Stimulated activated CD4-positive, alpha-beta T cell treated with anti-CD3 and anti-CD28 coated beads, Interleukin-4, amount 100 ng/mL, for 1 hour (primary cell): ENCODE measurements around the gene LRIT3.

Source experiments
- DNase-seq: peaks from one replicate; pipeline ENCODE4 v3.0.0-alpha.2; 2020

The LRIT3 gene

GRCh38 chr4:109912706-109913595 lies 65.0 kb downstream of the LRIT3 start, which contains the start of gene EGF:
TSS of gene EGF (plus strand) at chr4:109912883. CDS start at chr4:109913336, 453 bp downstream.
- no peak for DNase-seq

GRCh38 chr4:109913596-109914241 lies 65.8 kb downstream of the LRIT3 start:
- no peak for DNase-seq

- DNase-seq, result no peak
Measured at GRCh38 chr4:109914322-109914721, 66.4 kb downstream of the LRIT3 start.

DNA sequence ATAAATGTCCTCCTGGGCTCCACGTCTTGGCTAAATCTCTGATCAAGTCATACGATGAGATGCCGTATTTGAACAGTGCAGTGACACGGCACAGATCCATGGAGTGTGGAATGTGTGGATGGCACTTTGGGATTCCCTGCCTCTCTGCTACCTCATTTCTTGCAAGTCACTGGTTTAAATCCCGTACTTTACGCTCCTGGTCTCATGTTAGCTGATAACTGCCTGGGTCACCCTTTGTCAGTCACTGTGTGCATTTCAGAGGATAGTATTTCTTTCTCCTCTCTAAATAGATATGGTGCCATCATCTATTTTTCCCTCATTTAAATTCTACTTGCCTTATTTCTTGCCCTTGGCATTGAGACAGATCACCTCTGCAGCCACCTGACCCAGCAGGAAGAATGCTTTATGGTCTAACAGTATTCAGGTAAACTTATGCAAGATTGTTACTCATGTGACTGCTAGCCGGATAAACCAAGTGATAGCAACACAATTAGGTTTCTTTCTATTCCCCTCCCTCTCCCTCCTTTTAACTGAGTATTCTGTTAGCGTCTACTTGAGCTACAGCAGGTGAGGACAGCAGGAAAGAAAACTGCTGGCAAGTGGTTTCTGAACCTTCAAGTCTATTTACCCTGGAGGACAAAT lies 67.6 kb downstream of the LRIT3 start:
- no peak for DNase-seq

GRCh38 chr4:109916027-109916409 lies 68.1 kb downstream of the LRIT3 start:
- DNase-seq, result no peak

DNA sequence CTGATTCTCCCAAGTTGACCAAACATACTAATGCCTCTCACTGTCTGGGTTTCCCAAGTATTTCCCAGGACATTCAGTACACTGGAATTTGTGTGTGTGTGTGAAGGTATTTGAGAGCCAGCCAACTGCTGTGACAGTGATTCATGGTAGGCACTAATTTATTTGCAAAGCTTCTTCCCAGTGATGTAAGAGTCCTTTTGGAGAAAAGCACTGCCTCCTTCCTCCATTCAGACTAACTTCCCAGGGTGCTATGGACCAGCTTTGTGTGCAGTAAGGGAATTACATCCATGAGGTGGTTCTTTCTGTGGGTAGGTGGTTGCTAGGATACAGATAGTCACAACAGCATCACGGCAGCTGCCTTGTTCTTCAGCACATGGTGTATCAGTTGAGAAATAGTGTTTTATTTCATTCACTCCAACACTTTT lies 73.5 kb downstream of the LRIT3 start:
- no peak for DNase-seq
